ENCODE data around the gene MTF1. TPM values are rescaled to one million over a fixed set of nuclear protein-coding genes. Genes with fewer than 3 reads are reported as not detected.

The MTF1 gene
- total RNA-seq, 1 donor from 2014 or later: 9.1 TPM

DNA sequence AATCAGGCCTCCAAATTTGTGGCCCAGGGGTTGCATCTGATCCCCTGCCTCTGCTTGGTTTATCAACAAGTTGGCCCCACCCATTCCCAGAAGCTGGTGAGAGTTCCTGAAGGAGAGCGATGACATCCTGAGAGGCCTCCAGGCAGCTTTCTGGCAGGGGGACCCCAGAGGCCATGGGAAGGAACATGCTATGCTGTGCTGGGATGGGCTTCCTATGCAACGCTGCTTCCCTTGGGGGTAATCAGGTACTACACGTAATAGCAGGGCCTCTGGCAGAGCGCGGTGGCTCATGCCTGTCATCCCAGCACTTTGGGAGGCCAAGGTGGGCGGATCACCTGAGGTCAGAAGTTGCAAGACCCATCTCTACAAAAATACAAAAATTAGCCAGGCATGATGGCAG is 8.4 kb upstream of the MTF1 start:
- no peak for DNase-seq (ENCODE audit: low read depth)

DNA sequence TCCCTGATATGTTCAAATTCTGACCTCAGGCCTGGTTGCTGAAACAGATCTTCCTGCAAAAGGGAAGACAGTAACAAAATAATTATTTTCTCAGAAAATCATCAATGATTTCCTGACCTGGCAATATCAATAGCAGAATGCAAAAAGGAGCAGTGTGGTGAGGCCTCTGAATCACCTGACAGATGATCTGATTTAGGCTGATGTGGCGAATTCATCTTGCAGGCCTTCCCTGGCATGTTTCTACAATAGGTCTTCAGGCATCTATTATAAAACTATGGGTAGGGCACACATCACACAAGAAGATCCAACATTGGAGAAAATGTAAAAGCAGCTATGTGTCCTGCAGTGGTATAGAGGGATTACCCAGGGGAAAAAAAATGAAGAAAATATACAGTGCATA is 7.1 kb upstream of the MTF1 start:
- no peak for DNase-seq (ENCODE audit: low read depth)

DNA sequence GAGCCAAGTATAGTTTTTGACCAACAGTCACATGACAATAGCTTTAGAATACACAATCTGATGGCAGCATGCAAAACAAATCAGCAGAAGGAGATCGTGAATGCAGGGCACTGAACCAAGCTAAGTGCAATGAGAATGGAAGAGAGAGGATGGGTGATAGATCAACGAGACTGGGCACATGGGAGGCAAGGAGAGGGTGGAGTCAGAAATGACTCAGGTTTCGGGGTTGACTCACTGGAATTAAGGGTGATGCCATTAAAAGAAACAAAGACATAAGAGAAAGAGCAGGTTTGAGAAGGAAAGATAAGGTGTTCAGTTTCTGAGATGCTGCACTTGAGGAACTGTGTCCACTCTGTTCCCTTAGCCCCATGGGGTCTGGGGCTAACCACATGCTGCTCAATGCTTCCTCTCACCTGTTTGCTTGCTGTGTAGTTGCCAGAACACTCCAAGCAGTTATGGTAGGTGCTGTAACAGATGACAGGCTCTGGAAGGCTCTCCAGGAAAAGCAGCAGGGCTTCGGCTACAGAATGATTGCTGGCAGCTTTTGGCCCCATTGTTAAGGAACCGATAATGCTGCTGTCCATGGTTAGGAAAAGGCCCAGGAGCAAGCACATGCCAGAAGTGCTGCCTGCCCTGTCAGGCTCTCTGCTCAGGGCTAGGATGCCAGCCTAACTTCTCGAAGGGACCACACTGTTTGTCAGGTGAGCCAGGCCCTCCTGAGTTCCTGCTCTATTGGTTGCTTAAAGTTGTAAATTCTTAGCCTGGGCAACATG is 6.1 kb upstream of the MTF1 start:
- no peak for DNase-seq (ENCODE audit: low read depth)

DNA sequence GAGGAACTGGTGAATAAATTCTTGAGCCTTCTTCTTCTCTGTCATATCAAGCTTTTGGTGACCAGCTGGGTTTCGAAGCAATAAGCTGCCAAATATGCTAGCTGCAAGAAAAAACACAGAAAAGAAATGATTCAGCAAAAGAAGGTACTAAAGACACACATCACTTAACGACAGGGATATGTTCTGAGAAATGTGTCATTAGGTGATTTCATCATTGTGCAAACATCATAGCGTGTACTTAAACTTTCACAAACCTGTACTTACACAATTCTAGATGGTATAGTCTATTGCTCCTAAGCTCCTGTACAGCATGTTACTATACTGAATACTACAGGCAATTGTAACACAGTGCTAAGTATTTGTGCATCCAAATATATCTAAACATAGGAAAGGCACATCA is 2.9 kb upstream of the MTF1 start:
- no peak for DNase-seq (ENCODE audit: low read depth)

- no peak for DNase-seq (ENCODE audit: low read depth)
Observed at GRCh38 chr1:37861151-37861550, 1.8 kb upstream of the MTF1 start.

DNA sequence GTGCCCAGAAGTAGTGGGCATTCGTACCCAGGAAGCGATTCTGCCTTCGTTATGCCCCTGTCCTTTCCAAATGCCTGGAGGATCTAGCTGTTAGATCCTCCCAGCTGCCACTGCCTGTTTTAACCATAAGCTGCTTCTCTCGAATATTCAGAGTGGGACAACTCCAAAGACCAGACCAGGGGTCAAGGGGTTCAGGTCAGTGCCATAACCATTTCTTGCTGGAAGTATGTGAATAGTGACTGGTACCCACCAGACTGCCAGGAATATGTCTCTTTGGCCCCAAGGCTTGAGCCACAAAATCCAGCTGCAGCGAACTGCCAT is 914 bp upstream of the MTF1 start:
- no peak for DNase-seq (ENCODE audit: low read depth)

- no peak for DNase-seq (ENCODE audit: low read depth)
Observed at GRCh38 chr1:37858931-37859506, 373 bp downstream of the MTF1 start.

DNA sequence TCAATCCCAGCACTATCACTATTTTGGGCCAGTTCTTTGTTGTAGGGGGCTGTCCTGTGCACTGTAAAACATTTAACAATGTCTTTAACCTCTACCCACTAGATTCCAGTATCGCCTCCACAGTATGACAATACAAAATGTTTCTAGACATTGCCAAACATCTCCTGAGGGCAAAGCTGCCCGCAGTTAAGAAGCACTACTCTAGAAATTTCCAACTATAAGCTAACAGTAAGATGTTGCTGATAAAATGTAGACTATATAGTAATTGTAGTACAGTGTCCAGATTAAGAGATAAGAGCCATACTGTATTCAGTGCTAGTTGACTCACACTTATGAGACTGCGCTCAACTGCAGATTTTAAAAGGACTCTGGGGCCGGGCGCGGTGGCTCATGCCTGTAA is 5.0 kb downstream of the MTF1 start:
- DNase-seq (ENCODE audit: low read depth): no peak

DNA sequence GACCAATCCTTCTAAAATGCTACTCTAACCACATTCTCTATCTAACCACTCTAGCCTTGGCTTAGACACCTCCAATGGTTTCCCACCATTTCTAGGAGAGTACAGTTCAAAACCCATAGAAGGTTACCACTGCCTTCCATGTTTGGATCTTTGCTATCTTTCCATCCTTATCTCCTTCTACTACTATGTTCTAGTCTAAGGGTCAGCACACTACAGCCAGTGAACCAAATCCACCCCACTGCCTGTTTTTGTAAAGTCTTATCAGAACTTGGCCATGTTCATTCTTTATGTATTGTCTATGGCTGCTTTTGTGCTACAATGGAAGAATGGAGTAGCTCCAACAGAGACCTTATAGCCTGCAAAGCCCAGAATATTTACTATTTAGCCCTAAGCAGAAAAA is 6.2 kb downstream of the MTF1 start:
- no peak for DNase-seq (ENCODE audit: low read depth)

DNA sequence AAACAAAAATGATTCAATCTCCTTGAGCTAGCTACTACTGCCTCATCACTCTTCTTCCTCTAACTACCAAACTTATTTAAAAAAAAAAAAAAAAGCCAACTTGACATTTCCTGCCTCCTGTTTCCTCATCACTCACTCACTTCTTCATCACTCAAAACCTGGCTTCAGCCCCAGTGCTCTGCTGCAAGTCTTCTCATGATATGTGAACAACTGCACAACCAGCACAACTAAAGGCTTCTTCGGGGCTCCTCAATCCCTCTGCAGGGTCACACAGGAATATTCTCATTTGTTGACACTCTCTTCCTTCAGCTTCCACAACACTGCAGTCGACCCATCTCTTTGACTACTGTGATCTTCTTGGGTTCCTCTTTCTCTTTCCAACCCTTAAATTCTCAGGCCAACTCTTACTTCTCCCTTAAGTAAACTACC is 7.6 kb downstream of the MTF1 start:
- DNase-seq (ENCODE audit: low read depth): no peak

- no peak for DNase-seq (ENCODE audit: low read depth)
Observed at GRCh38 chr1:37851262-37851661, 8.1 kb downstream of the MTF1 start.

GRCh38 chr1:37850352-37850955 is 8.9 kb downstream of the MTF1 start:
- DNase-seq (ENCODE audit: low read depth): peak; percentile 84

DNA sequence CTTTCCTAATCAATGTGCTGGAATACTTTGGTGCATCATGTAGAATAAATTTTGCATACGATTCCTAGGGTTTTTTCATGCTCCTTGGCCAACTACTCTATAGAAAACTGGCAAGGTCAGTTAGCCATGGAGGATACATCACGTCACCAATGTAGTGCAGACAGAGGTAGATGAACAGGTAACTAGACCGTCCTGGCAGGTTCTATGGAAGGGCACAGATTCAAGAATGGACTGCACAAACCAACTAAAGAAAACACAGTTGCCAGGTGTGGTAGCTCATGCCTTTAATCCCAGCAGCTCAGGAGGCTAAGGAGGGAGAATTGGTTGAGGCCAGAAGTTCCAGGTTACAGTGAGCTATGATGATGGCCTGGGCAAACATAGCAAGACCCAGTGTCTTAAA is 9.9 kb downstream of the MTF1 start:
- DNase-seq (ENCODE audit: low read depth): no peak

GRCh38 chr1:37846647-37847339 is 12.6 kb downstream of the MTF1 start:
- DNase-seq (ENCODE audit: low read depth): no peak

GRCh38 chr1:37845786-37846185 is 13.6 kb downstream of the MTF1 start:
- DNase-seq (ENCODE audit: low read depth): no peak

DNA sequence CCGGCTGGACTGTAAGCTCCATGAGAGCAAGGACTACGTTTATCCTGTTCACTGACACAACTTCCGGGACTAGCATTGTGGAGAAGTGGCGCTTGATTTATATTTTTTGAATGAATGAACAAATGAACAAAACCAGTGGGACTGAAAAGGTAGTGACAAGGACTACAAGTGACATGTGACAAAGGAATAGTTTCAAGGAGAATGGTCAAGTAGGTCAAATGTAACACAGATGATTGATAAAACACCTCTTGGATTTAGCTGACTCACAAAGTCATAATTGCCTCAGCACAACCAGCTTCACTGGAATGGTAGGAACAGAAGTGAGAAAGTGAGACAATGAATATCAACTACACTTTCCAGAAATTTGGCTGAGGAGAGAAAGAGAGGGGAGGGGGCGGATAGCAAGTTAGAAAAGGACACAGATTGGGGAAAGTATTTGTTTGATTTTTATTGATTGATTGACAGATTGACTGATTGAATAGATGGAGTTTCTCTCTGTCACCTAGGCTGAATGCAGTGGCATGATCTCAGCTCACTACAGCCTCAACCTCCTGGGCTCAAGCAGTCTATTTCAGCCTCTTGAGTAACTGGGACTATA is 14.2 kb downstream of the MTF1 start:
- DNase-seq (ENCODE audit: low read depth): peak; percentile 44

DNA sequence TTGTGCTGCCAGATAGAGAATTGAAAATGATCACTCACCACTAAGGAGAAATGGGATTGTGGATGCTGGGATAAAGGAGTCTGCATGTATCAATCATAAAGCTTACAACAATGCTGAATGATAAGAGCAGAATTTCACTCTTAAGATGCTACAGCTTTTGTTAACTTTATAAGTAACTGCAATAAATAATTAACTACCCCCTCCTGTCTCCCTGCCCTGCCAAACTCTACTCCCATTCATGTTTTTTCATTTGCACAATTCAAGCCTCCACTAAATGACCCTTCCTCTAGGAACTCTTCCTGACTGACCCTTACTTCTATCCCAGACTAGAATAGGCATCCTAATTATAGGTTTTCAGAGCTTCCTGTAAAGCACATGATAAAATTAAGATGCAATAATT is 14.9 kb downstream of the MTF1 start:
- DNase-seq (ENCODE audit: low read depth): peak; percentile 69

DNA sequence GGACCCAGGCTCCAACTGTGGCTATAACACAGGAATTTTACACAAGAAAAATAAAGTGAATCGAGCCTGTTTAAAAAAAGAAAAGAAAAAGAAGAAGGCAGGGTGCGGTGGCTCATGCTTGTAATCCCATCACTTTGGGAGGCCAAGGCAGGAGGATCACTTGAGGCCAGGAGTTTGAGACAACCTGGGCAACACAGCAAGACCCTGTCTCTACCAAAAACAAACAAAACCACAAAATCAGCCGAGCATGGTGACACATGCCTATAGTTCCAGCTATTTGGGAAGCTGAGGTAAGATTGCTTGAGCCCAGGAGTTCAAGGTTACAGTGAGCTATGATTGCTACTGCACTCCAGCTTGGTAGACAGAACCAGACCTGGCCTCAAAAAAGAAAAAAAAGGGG is 17.7 kb downstream of the MTF1 start:
- DNase-seq (ENCODE audit: low read depth): no peak

DNA sequence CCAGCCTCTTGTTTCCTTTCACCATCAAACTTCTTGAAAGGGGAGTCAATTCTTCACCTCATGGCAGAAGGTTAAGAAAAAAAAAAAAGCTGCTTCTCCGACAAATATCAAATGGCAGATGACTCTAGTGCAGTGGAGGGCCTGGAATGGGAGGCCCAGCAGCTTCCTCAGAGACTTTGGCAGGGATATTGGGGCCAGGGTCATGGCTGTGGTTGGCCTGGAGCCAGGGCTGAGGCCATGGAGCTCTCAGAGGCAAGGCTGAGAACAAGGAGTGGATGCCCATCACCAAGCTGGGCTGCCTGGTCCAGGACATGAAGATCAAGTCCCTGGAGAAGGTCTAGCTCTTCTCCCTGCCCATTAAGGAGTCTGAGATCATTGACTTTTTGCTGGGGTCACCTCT is 18.7 kb downstream of the MTF1 start:
- no peak for DNase-seq (ENCODE audit: low read depth)

GRCh38 chr1:37839676-37840075 is 19.7 kb downstream of the MTF1 start:
- no peak for DNase-seq (ENCODE audit: low read depth)

DNA sequence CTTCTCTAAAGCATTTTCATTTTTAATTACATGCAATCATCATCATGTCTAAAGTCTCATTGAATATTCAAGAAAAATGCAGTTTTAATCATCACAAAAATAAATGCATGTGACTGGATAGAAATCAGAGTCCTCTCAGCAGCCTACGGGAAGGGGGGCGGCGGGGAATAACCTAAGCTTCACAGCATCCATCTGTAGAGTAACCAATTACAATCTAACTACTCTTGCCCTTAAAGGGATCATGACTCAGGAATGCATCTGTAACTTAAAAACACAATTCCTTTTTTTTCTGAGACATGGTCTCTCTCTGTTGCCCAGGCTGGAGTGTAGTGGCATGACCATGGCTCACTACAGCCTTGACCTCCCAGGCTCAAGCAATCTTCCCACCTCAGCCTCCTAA is 22.6 kb downstream of the MTF1 start:
- DNase-seq (ENCODE audit: low read depth): no peak

- no peak for DNase-seq (ENCODE audit: low read depth)
Observed at GRCh38 chr1:37831809-37832208, 27.6 kb downstream of the MTF1 start.

DNA sequence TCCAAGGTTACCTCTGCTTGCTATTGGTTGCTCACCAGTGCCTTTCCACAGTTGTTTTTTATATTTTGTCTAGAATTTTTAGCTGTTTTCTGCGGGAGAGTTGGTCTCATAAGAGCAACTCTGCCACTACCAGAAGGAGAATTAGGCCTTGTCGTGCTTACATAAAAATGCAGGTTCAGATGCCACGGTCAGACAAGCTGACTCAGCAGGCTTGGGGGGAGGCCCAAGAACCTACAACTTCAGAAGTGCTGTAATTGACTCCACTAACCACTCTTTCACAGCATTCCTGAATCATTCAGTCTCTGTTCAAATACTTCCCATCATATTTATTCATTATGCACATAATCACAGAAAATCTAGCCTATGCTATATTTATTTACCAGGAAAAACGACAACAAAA is 28.3 kb downstream of the MTF1 start:
- DNase-seq (ENCODE audit: low read depth): no peak
